ENCODE results near the gene MMS22L. TPM values are rescaled to one million over a fixed set of nuclear protein-coding genes. Genes with fewer than 3 reads are reported as not detected.

Gene MMS22L
- total and polyA plus RNA-seq, 2 experiments from 2014 or later = 2.7 to 10.1 TPM

GRCh38 chr6:97215157-97215769 lies 67.8 kb downstream of the MMS22L start:
- no peaks in the 10 kb centered on the region for H4K20me1 ChIP-seq (ENCODE audit: insufficient read depth, poor library complexity, severe bottlenecking)
- no peak overlapping the region for H3K4me3 ChIP-seq
- H3K9me2 ChIP-seq (replicated peaks; ENCODE audit: insufficient read depth) = no peaks in the 10 kb centered on the region
- no peaks in the 10 kb centered on the region for H3K4me1 ChIP-seq (ENCODE audit: insufficient read depth)
- no peaks in the 10 kb centered on the region for H3K9me3 ChIP-seq (ENCODE audit: low read depth)
- H3K36me3 ChIP-seq (replicated peaks; ENCODE audit: insufficient read depth, low read depth) = no peaks in the 10 kb centered on the region
- H3K79me2 ChIP-seq = no peaks in the 10 kb centered on the region
- no peak for TF ChIP-seq EZH2phosphoT487 (IDR thresholded peaks at IDR 0.05; ENCODE audit: low read depth, severe bottlenecking, unreplicated experiment)
- TF ChIP-seq CTCF (IDR thresholded peaks at IDR 0.05; ENCODE audit: poor library complexity) = peak; percentile 62
- H3K4me2 ChIP-seq = no peak overlapping the region
- no peaks in the 10 kb centered on the region for H3K27me3 ChIP-seq
- no peak overlapping the region for H2AFZ ChIP-seq
- DNase-seq (ENCODE audit: low spot score) = peak; percentile 69
- 63% methylated on average over 6 of the region's 6 CpGs for WGBS (ENCODE audit: low lambda C conversion rate, missing lambda C conversion rate)
- H3K27ac ChIP-seq = no peak overlapping the region

DNA sequence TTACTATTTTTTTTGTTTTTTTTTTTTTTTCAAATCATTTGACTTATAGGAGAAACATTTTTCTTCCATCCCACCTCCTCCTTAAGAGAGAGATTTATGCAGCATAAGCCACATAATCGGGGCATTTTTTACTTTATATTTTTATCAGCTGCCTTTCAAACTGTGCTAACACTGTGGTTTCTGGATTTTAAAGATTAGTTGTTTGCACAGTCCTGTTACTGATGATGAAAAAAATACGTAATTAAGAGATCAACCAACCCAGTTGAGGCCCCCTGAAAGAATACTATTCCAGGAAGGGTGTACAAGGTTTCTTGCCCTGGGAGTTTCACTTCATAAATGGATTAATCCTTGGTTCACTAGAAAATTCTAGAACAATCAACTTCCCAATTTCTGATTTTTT lies 68.3 kb downstream of the MMS22L start:
- no peaks in the 10 kb centered on the region for H3K9me2 ChIP-seq (replicated peaks; ENCODE audit: insufficient read depth)
- no peaks in the 10 kb centered on the region for H3K27me3 ChIP-seq
- no peaks in the 10 kb centered on the region for H3K9me3 ChIP-seq (ENCODE audit: low read depth)
- H3K4me1 ChIP-seq (ENCODE audit: insufficient read depth) = no peaks in the 10 kb centered on the region
- DNase-seq (ENCODE audit: low spot score) = no peak
- no peak overlapping the region for H3K27ac ChIP-seq
- H4K20me1 ChIP-seq (ENCODE audit: insufficient read depth, poor library complexity, severe bottlenecking) = no peaks in the 10 kb centered on the region
- no peak overlapping the region for H2AFZ ChIP-seq
- no peak overlapping the region for H3K4me3 ChIP-seq
- H3K4me2 ChIP-seq = peak overlapping the region; percentile 15
- 60% methylated on average over 2 of the region's 2 CpGs for WGBS (ENCODE audit: low lambda C conversion rate, missing lambda C conversion rate)
- H3K36me3 ChIP-seq (replicated peaks; ENCODE audit: insufficient read depth, low read depth) = no peaks in the 10 kb centered on the region
- H3K79me2 ChIP-seq = no peaks in the 10 kb centered on the region
- no peak for TF ChIP-seq EZH2phosphoT487 (IDR thresholded peaks at IDR 0.05; ENCODE audit: low read depth, severe bottlenecking, unreplicated experiment)
- TF ChIP-seq EZH2 (IDR thresholded peaks at IDR 0.05; ENCODE audit: borderline replicate concordance) = no peak
- no peak for TF ChIP-seq CTCF (IDR thresholded peaks at IDR 0.05; ENCODE audit: poor library complexity)

DNA sequence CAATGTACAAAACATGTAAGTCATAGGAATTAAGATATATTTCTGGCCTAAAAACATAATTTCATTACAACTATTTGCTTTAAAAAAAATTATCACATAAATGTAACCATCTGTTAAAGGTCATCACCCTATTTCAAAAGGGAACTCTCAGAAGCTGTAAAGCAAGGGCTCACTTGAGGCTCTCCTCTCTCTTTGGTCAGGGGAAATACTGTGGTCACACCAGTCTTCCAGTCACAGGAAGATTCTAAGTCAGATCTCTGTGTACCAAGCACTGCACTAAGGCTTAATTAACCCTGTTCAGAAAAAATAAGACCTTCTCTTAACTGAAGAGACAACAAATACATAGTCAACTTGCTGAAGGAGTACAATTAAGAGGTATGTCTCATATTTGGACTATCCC lies 75.6 kb downstream of the MMS22L start:
- Histone ChIP-seq H3K27ac (no peak overlapping the region), H3K9me2 (replicated peaks; ENCODE audit: insufficient read depth) (no peaks in the 10 kb centered on the region), H3K79me2 (no peaks in the 10 kb centered on the region), H3K4me3 (no peak overlapping the region), H3K36me3 (replicated peaks; ENCODE audit: insufficient read depth, low read depth) (no peaks in the 10 kb centered on the region), H2AFZ (no peak overlapping the region), H3K9me3 (ENCODE audit: low read depth) (no peaks in the 10 kb centered on the region), H3K4me1 (ENCODE audit: insufficient read depth) (peaks cover 8% of the 10 kb centered on the region), H3K27me3 (no peaks in the 10 kb centered on the region), H4K20me1 (ENCODE audit: insufficient read depth, poor library complexity, severe bottlenecking) (no peaks in the 10 kb centered on the region), H3K4me2 (no peak overlapping the region)
- DNase-seq (ENCODE audit: low spot score) = no peak
- TF ChIP-seq CTCF (IDR thresholded peaks at IDR 0.05; ENCODE audit: poor library complexity) (no peak), EZH2phosphoT487 (IDR thresholded peaks at IDR 0.05; ENCODE audit: low read depth, severe bottlenecking, unreplicated experiment) (no peak), EZH2 (IDR thresholded peaks at IDR 0.05; ENCODE audit: borderline replicate concordance) (no peak)

GRCh38 chr6:97205966-97206365 lies 77.0 kb downstream of the MMS22L start:
- no peaks in the 10 kb centered on the region for H3K9me2 ChIP-seq (replicated peaks; ENCODE audit: insufficient read depth)

More at GRCh38 chr6:97205966-97206365, 77.0 kb downstream of the MMS22L start:
- Histone ChIP-seq H4K20me1 (ENCODE audit: insufficient read depth, poor library complexity, severe bottlenecking) (no peaks in the 10 kb centered on the region), H3K4me1 (ENCODE audit: insufficient read depth) (peaks cover 8% of the 10 kb centered on the region), H3K36me3 (replicated peaks; ENCODE audit: insufficient read depth, low read depth) (no peaks in the 10 kb centered on the region), H3K4me2 (no peak overlapping the region), H3K79me2 (no peaks in the 10 kb centered on the region), H3K27ac (no peak overlapping the region), H3K9me3 (ENCODE audit: low read depth) (no peaks in the 10 kb centered on the region), H3K4me3 (no peak overlapping the region), H3K27me3 (no peaks in the 10 kb centered on the region), H2AFZ (no peak overlapping the region)
- DNase-seq (ENCODE audit: low spot score) = no peak
- TF ChIP-seq EZH2phosphoT487 (IDR thresholded peaks at IDR 0.05; ENCODE audit: low read depth, severe bottlenecking, unreplicated experiment) = no peak
- no peak for TF ChIP-seq EZH2 (IDR thresholded peaks at IDR 0.05; ENCODE audit: borderline replicate concordance)
- TF ChIP-seq CTCF (IDR thresholded peaks at IDR 0.05; ENCODE audit: poor library complexity) = no peak
